ENCODE data around the gene CAPN9. TPM values are rescaled to one million over a fixed set of nuclear protein-coding genes. Genes with fewer than 3 reads are reported as not detected.

The CAPN9 gene
- total and polyA plus RNA-seq, 8 donors: 0.08 to 0.73 (median 0.28) TPM; not detected in 5

DNA sequence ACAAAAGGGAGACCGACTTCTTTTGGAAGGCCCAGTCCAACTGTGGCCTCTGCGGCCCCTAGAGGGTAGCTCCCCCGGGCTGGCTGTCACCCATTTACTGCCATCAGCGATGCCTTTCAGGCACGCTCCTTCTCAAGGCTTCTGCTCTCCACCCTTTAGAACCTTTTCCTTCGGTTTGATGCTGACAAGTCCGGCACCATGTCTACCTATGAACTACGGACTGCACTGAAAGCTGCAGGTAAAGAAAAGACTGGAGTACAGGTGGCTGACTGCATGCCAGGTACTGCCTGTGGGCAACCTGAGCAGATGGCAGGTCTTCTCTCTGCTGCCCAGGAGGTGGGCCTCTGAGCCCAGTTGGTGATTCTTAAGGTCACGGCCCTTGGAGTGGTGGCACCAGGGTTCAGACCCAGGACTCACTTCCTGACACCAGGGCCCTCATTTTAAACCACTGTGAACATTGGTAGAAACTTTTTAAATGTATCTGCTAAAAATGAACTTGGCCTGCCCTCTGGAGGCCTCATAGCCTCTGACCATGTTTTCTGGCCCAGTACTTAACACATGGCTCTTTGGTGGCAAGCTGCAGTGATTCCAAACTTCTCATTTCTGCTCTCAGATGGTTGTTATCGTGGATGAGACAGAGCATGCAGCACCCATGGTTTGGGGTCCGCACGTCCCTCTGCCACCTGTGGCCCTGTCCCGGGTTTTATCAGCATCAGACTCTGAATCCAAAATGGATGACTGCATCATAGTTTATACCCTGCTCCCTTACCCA lies 45.7 kb downstream of the CAPN9 start:
- peak in 1 of 4 donors; percentile 27 for ATAC-seq
- 85 to 93% methylated on average over 13 of the region's 13 CpGs for WGBS, 2 donors
- Histone ChIP-seq H3K27me3 (no peaks in the 10 kb centered on the region), H3K4me1 (no peaks in the 10 kb centered on the region), H3K4me3 (no peak overlapping the region), H3K36me3 (no peaks in the 10 kb centered on the region), H3K27ac (no peak overlapping the region), H3K9me3 (no peaks in the 10 kb centered on the region)
- no peak for DNase-seq
- no peak for FAIRE-seq
- intact Hi-C loops (cut with DNase I): loop anchor here in 1 of 3 donors (10.0 kb wide), 1 partner anchor 422 kb away; no protein-coding TSS in a partner anchor
- TF ChIP-seq, protein P1, sequence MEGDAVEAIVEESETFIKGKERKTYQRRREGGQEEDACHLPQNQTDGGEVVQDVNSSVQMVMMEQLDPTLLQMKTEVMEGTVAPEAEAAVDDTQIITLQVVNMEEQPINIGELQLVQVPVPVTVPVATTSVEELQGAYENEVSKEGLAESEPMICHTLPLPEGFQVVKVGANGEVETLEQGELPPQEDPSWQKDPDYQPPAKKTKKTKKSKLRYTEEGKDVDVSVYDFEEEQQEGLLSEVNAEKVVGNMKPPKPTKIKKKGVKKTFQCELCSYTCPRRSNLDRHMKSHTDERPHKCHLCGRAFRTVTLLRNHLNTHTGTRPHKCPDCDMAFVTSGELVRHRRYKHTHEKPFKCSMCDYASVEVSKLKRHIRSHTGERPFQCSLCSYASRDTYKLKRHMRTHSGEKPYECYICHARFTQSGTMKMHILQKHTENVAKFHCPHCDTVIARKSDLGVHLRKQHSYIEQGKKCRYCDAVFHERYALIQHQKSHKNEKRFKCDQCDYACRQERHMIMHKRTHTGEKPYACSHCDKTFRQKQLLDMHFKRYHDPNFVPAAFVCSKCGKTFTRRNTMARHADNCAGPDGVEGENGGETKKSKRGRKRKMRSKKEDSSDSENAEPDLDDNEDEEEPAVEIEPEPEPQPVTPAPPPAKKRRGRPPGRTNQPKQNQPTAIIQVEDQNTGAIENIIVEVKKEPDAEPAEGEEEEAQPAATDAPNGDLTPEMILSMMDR (IDR thresholded peaks at IDR 0.05): no peak

DNA sequence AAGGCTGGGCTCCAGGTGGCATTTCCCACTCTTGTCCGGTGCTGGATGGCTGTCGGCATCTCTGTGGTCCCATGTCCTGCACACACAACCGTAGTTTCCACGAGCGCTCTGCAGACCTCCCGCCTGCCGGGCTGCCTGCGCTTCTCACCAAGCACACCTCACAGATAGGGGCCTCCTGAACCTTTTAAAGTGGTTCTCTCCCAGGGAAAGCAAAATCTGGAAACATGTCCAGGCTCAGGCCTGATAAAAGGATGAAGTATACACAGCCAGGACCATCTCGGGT lies 46.2 kb downstream of the CAPN9 start:
- FAIRE-seq (no peak), DNase-seq (no peak), ATAC-seq (no peak)
- Histone ChIP-seq H3K4me3 (no peak overlapping the region), H3K36me3 (no peaks in the 10 kb centered on the region), H3K27ac (no peak overlapping the region), H3K27me3 (no peaks in the 10 kb centered on the region), H3K4me1 (no peaks in the 10 kb centered on the region), H3K9me3 (no peaks in the 10 kb centered on the region)
- 89 to 91% methylated on average over 9 of the region's 9 CpGs for WGBS, 2 donors
- intact Hi-C loops (cut with DNase I): loop anchor here in 1 of 3 donors (10.0 kb wide), 1 partner anchor 421 kb away; no protein-coding TSS in a partner anchor
- TF ChIP-seq, protein P1 (IDR thresholded peaks at IDR 0.05): no peak

DNA sequence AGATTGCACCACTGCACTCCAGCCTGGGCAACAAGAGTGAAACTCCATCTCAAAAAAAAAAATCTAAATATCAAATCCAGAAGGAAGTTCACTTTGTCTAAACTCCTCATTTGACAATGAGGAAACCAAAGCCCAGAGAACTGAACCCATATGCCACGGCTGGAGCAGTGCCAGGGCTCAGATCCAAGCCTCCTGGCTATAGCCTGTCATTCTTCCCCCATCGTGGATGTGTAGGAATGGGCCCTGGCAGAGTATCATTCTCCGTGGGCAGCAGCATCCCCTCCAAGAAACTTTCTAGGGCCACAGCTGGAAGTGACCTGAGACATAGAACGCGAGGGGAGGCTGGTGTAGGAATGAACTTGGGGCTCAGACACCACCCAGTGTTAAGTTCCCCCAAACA lies 47.2 kb downstream of the CAPN9 start:
- intact Hi-C loops (cut with DNase I): loop anchor here in 1 of 3 donors (10.0 kb wide), 1 partner anchor 420 kb away; no protein-coding TSS in a partner anchor
- Histone ChIP-seq H3K4me1 (no peaks in the 10 kb centered on the region), H3K9me3 (no peaks in the 10 kb centered on the region), H3K36me3 (no peaks in the 10 kb centered on the region), H3K4me3 (no peak overlapping the region), H3K27ac (no peak overlapping the region), H3K27me3 (no peaks in the 10 kb centered on the region)
- no peak for DNase-seq
- FAIRE-seq: no peak
- WGBS, 2 donors: 53 to 55% methylated on average over 5 of the region's 5 CpGs
- ATAC-seq: no peak
- TF ChIP-seq, protein P1 (IDR thresholded peaks at IDR 0.05): no peak

DNA sequence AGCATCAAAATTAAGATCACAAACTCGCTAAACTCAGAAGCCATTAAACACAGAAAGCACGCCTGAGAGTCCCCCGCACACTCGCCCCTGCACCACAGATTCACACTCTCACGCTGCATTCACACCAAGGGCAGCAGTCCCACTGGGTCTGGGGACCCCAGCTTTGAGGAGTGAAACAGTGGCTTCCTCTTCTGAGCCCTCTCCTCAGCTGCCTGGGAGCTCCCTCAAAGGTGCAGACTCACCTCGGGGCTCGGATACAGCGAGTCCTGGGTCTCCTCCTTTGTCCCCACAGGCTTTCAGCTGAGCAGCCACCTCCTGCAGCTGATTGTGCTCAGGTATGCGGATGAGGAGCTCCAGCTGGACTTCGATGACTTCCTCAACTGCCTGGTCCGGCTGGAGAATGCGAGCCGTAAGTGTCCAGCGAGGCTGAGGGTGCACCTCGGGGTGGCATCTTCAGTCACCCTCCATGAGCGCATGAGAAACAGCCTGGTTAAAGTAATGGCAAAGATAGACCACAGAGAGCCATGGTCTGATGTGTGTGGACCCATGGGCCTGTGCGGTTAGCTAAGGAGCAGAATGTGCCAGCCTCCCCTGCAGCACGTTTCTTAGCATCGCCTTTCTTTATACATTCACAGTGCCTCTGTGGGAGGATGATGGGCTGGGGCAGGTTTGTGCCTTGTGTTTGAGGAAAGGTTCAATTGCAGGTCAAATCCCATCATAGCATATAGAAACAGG lies 47.9 kb downstream of the CAPN9 start:
- Histone ChIP-seq H3K4me1 (no peaks in the 10 kb centered on the region), H3K27me3 (no peaks in the 10 kb centered on the region), H3K9me3 (no peaks in the 10 kb centered on the region), H3K36me3 (no peaks in the 10 kb centered on the region), H3K4me3 (no peak overlapping the region), H3K27ac (no peak overlapping the region)
- intact Hi-C loops (cut with DNase I): loop anchor here in 2 of 3 donors (5.0 to 10.0 kb wide), 3 partner anchors 122 to 420 kb away; no protein-coding TSS in a partner anchor
- DNase-seq (no peak), FAIRE-seq (no peak), ATAC-seq (no peak)
- TF ChIP-seq, protein P1 (IDR thresholded peaks at IDR 0.05): no peak
- 88% methylated on average over 19 of the region's 19 CpGs for WGBS, 2 donors
